SHP77 (cell line): ENCODE data around the gene SLCO4C1.
A peak's percentile ranks its signal among the peaks of the same experiment; 100 is the strongest.

Experiments used
- DNase-seq, 2 experiments: peaks; one replicate each; lab custom pipeline; 2025; lab: John Stamatoyannopoulos, UW

SLCO4C1 gene

DNA sequence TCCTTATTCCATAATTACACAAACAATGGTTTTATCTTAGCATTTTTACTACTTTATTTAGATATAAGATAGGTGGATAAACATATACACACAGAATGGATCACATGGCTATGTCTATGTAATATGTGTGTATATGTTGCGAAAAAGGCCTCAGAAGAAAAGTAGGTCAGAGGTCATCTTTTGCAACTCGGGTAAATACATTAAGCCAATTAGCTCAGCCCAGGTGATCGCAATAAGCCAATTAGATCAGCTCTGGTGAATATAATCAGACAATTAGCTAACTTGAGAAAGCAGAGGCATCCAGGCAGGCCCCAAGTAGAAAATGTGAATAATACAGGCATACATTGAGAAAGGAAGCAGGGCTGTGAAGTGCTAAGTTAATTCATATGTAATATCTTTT, 24.3 kb downstream of the SLCO4C1 start:
- no peak for DNase-seq

DNA sequence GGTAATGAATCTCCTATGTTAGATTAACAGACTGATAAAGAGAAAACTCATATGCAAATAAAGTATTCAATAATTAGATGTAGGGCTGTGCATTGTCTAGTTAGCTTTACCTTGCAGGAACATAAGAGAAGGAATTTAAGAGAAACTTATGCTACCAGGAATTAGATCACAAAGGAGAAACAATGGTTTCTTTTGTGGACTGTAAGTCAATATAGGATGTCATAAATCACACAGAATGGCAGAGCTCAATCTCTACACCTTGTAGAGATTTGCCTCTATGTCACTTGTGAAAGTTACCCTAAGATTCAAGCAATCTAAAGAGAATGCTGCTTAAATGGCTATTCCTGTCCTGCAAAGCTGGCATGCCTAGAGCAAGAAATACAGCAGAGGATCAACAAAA, 26.0 kb downstream of the SLCO4C1 start:
- DNase-seq: no peak

DNA sequence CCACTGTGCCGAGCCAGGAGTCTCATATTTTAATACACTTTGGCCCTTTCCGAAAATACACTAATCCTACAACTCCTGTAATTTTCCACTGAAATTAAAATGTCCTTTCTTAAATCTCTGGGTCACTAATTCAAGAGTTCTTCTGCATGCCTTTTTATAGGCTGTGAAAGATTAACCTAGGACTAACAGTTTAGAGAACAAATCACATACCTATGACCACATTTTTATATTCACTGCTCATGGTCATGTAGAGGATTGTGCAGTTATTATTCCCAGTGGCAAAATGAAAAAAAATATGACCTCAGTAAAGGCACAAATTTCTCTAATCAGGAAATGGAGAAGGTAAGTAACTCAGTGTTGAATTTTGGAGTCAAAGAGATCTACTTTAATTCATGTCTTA, 33.4 kb downstream of the SLCO4C1 start:
- DNase-seq: no peak

DNA sequence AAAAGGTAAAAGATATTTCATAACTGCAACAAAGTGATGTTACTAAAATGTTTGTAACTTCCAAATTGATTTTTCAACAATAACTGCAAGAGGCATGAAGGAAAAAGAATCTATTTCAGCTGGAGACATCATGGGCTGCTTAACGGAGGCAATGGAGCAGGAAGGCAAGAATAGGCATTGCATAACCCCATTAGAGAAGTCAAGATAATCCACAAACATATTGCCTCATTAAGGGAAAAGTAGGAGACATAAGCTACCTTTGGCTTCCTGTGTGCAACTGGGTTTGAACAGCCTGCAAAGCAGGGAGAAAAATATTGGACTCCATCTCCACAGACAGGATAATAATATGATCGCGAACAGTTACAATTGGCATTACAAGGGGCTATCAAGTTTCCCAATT, 46.7 kb downstream of the SLCO4C1 start:
- DNase-seq: no peak

DNA sequence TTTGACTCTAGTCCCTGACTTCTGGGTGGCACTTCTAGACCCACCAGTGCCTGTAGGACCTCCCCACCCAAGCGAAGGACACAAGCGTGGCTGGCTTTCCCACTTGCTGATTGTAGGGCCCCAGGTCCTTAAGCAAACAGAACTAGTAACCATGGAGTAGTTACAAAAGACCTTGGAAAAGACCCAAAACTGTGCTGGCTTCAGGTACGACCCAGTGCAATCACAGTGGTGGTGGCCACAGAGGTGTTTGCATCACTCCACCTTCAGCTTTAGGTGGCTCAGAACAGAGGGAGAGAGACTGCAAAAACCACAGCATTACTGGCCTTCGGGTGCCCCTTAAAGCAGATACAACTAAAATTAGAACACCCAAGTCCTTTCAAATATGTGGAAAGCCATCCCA, 52.9 kb downstream of the SLCO4C1 start:
- DNase-seq: no peak

DNA sequence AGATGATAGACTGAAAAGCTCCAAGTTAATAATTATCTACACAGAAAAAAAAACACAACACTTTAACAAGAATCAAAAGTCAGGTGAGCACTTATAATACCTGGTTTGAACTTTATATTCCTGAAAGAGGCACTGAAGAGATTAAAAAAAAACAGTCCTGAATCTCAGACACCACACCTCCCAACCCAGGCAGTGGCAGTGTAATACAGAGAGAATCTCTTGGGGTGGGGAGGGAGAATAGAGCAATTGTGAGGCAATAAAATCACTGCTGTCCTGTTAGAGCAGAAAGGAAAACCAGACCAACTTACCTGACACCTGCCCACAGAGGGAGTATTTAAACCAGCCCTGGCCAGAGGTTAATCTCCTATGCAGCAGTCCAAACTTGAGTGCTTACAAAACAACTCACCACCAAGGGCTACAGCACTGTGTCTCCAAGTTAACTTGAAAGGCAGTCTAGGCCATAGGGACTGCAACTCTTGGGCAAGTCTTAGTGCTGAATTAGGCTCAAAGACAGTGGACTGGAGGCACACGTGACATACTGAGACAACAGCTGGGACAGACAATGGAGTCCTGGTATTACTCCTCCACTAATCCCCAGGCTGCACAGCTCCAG, 54.2 kb downstream of the SLCO4C1 start:
- no peak for DNase-seq

- no peak for DNase-seq
These were observed 64.1 kb downstream of the SLCO4C1 start for GRCh38 chr5:102231693-102232619.

- DNase-seq: no peak
These were observed 66.4 kb downstream of the SLCO4C1 start for GRCh38 chr5:102229685-102230084.

- no peak for DNase-seq
These were observed 69.8 kb downstream of the SLCO4C1 start for GRCh38 chr5:102226321-102226720.

DNA sequence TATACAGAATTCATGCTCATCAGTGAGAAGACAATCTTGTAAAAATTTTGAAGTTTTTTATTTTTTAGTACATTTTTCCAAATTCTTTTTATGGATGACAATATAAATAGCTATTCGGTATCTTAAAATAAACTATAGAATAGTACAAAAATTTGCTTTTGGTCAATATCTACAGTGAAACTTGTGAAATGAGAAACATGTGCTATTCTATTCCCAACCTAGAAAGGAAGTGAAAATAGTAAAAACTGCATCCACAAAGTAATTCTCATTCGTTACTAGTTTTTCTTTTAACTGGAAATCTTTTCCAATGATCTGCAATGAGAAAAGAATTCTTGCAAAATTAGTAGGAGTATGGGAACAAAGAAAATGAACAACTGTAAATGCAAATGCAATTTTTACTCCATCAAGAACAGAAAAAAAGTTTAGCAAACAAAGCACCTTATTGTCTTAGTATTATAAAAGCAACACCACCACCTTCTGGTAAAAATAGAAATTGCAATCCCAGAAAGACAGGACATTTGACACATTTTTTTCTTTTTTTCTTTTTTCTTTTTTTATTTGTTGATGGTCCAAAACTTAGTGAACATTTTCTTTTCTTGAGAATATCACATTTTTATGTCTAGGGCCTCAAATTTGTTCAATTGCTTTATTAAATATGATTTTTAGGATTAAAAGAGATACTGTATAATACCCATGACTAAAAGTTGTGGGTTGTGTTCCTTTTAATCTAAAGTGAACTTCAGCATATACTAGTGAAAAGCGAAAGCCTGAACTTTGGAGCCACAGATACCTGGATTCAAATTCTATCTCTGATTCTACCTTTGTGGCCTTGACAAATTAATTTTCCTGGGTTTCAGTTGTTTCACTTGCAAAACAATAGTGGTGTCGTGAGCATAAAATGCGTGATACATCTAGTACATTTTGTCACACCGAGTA, 72.3 kb downstream of the SLCO4C1 start:
- peak in 1 of 2 experiments; percentile 33 for DNase-seq

DNA sequence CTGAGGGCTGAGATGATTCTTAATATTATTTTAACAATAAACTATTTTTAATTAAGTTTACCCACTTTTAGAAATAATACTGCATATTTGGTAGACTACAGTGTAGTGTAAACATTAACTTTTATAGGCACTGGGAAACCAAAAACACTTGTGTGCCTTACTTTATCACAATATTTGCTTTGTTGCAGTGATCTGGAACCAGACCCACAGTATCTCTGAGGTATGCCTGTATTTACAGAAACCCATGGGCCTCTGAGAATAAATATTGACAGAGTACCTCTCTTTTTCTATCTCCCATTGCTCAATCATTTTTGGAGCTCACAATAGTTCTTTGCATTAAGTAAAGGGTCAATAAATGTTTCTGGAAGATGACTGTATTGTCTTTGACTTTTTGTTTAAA, 73.3 kb downstream of the SLCO4C1 start:
- DNase-seq: peak; percentile 42 to 59

DNA sequence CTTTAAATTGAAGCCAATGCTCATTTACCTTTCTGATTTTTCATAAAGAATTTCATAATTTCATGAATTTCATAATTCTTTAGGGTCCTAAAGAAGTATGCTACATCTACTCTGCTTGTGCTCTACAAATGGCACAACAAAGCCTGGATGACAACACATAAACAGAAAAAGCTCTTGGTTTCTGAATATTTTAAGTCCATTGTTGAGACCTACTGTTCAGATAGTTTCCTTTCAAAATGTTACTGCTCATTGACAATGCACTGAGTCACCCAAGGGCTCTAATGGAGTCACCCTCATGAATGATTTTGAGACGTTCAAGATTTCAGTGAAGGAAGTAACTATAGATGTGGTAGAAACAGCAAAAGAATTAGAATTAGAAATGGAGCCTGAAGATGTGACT, 74.1 kb downstream of the SLCO4C1 start:
- DNase-seq: no peak

- no peak for DNase-seq
These were observed 77.9 kb downstream of the SLCO4C1 start for GRCh38 chr5:102218159-102218558.

DNA sequence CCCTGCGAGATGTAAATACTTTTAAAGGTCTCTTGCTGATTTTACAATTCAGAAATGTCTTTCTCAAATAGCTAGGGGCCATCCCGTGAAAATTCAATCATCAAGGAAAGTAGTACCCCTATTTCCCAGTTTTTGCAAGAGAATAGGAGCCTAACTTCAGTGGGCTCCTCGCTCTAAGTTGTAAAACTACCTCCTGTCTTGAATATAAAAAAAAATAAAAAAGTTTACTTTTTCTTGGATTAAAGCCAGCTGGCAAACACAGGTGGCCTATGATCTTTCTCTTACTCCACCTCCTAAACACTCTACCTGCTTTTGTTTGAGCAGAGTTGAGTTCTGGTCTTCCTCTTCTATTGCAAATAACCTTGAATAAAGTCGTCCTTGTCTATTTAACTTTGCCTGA, 79.4 kb downstream of the SLCO4C1 start:
- no peak for DNase-seq

- DNase-seq: no peak
These were observed 84.9 kb downstream of the SLCO4C1 start for GRCh38 chr5:102211165-102211564.

- no peak for DNase-seq
These were observed 95.2 kb downstream of the SLCO4C1 start for GRCh38 chr5:102200861-102201260.

DNA sequence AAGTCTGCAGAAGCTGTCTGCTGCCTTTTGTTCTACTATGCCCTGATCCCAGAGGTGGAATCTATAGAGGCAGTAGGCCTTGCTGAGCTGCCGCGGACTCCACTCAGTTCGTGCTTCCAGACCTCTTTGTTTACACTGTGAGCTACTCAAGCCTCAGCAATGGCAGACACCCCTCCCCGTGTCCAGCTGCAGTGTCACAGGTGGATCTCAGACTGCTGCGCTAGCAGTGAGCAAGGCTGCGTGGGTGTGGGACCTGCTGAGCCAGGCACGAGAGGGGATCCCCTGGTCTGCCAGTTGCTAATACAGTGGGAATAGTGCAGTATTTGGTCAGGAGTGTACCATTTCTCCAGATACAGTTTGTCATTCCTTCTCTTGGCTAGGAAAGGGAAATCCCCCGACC, 99.6 kb downstream of the SLCO4C1 start:
- peak; percentile 50 to 53 for DNase-seq
